Hepatocyte (in vitro differentiated cells): ENCODE data around the gene MPEG1. TPM values are rescaled to one million over a fixed set of nuclear protein-coding genes. Genes with fewer than 3 reads are reported as not detected.
A peak's percentile ranks its signal among the peaks of the same experiment; 100 is the strongest.

Experiments used
- DNase-seq: peaks from one replicate; pipeline ENCODE4 v3.0.0-alpha.2; 2016; ENCODE audit warnings: low spot score
- H2AFZ ChIP-seq: fragments of 200-600 bp; sonication (generic); 2 replicates; pipeline ENCODE4 v1.6.0; 2016; ENCODE audit warnings: antibody characterized with exemption, mild to moderate bottlenecking
- H3K27ac ChIP-seq: fragments of 200-600 bp; sonication (generic); 2 replicates; pipeline ENCODE4 v1.5.1; 2016; ENCODE audit warnings: mild to moderate bottlenecking
- H3K27me3 ChIP-seq: fragments of 200-600 bp; sonication (generic); 2 replicates; pipeline ENCODE4 v1.6.1; 2016
- H3K36me3 ChIP-seq: fragments of 200-600 bp; sonication (generic); replicated peaks from 2 replicates; pipeline ENCODE4 v1.5.1; 2016; ENCODE audit warnings: low read depth; ENCODE audit not compliant: insufficient read depth
- H3K4me1 ChIP-seq: fragments of 200-600 bp; sonication (generic); 2 replicates; pipeline ENCODE4 v1.5.1; 2016; ENCODE audit warnings: mild to moderate bottlenecking, moderate library complexity; ENCODE audit not compliant: insufficient read depth
- H3K4me2 ChIP-seq: fragments of 200-600 bp; sonication (generic); 2 replicates; pipeline ENCODE4 v1.6.0; 2016
- H3K4me3 ChIP-seq: fragments of 200-600 bp; sonication (generic); 2 replicates; pipeline ENCODE4 v1.5.1; 2016; ENCODE audit warnings: mild to moderate bottlenecking
- H3K79me2 ChIP-seq: fragments of 200-600 bp; sonication (generic); 2 replicates; pipeline ENCODE4 v1.6.0; 2017; ENCODE audit warnings: mild to moderate bottlenecking
- H3K9me2 ChIP-seq: fragments of 200-600 bp; sonication (generic); replicated peaks from 2 replicates; pipeline ENCODE4 v1.6.0; 2017; ENCODE audit warnings: mild to moderate bottlenecking; ENCODE audit not compliant: insufficient read depth
- H3K9me3 ChIP-seq: fragments of 200-600 bp; sonication (generic); 2 replicates; pipeline ENCODE4 v1.5.1; 2016; ENCODE audit warnings: low read depth, mild to moderate bottlenecking
- H4K20me1 ChIP-seq: fragments of 200-600 bp; sonication (generic); 2 replicates; pipeline ENCODE4 v1.6.0; 2016; ENCODE audit warnings: mild to moderate bottlenecking; ENCODE audit not compliant: insufficient read depth, poor library complexity, severe bottlenecking
- CTCF ChIP-seq: fragments of 200-600 bp; sonication (generic); IDR thresholded peaks from 2 replicates; pipeline ENCODE4 v1.5.1; 2016; ENCODE audit warnings: antibody characterized with exemption, mild to moderate bottlenecking; ENCODE audit not compliant: poor library complexity
- EZH2 ChIP-seq: fragments of 200-600 bp; sonication (generic); IDR thresholded peaks from 2 replicates; pipeline ENCODE4 v1.6.1; 2016; ENCODE audit warnings: antibody characterized with exemption, mild to moderate bottlenecking, borderline replicate concordance
- EZH2phosphoT487 ChIP-seq: fragments of 200-600 bp; sonication (generic); IDR thresholded peaks from one replicate; pipeline ENCODE4 v1.6.1; 2018; ENCODE audit warnings: antibody characterized with exemption, mild to moderate bottlenecking, low read depth, moderate library complexity; ENCODE audit not compliant: unreplicated experiment, severe bottlenecking
- WGBS: methylation state at CpG from one replicate; pipeline ENCODE4 v1.1.6; 2016; ENCODE audit warnings: low lambda C conversion rate; ENCODE audit errors: missing lambda C conversion rate; 5-methylcytosine and 5-hydroxymethylcytosine counted together
- polyA plus RNA-seq: library from polyadenylated mRNA; unstranded; fragments of >200 nt; fragmentation: Nextera tagmentation; extraction: Ambion mirVana; gene quantifications from 2 replicates; pipeline ENCODE4 v1.2.1, GENCODE V29; 2016
- total RNA-seq: library from RNA; depleted of rRNA; stranded (reverse); fragments of >200 nt; gene quantifications from 2 replicates; pipeline ENCODE4 v1.2.3, GENCODE V29; 2014

The MPEG1 gene
- total and polyA plus RNA-seq, 2 experiments from 2014 or later: 0.57 TPM; not detected in 1

DNA sequence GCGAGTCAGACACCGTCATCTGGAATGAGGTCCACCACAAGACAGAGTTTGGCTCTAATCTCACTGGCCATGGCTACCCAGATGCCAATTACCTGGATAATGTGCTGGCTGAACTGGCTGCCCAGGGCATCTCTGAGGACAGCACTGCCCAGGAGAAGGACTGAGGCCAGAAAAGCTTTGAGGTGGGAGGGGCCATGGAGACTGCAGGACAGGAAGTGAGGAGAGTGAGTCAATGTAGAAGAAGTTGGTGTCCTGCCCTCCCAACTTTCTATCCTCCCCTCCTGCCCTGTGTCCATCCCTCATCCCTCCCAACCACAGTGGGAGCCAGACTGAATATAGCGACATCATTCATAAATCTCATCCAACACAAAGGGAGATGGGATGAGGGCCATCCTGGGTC lies 8.0 kb downstream of the MPEG1 start:
- Histone ChIP-seq H3K4me2 (no peak overlapping the region), H2AFZ (no peak overlapping the region), H4K20me1 (no peaks in the 10 kb centered on the region), H3K27ac (no peak overlapping the region), H3K9me3 (no peaks in the 10 kb centered on the region), H3K9me2 (no peaks in the 10 kb centered on the region), H3K79me2 (no peaks in the 10 kb centered on the region), H3K4me3 (no peak overlapping the region), H3K27me3 (no peaks in the 10 kb centered on the region), H3K4me1 (no peaks in the 10 kb centered on the region), H3K36me3 (no peaks in the 10 kb centered on the region)
- 96% methylated on average over 3 of the region's 3 CpGs for WGBS
- DNase-seq: no peak
- no peak for TF ChIP-seq EZH2phosphoT487
- no peak for TF ChIP-seq EZH2
- TF ChIP-seq CTCF: no peak

GRCh38 chr11:59201353-59201752 lies 11.4 kb downstream of the MPEG1 start:
- H3K9me2 ChIP-seq: no peaks in the 10 kb centered on the region
- H3K79me2 ChIP-seq: no peaks in the 10 kb centered on the region
- no peak for DNase-seq
- no peak overlapping the region for H3K4me2 ChIP-seq
- no peak overlapping the region for H2AFZ ChIP-seq
- peaks cover 5% of the 10 kb centered on the region for H3K36me3 ChIP-seq
- H3K4me3 ChIP-seq: no peak overlapping the region
- WGBS: 98% methylated on average over 3 of the region's 3 CpGs
- no peak overlapping the region for H3K27ac ChIP-seq
- no peaks in the 10 kb centered on the region for H4K20me1 ChIP-seq
- H3K4me1 ChIP-seq: peaks cover 5% of the 10 kb centered on the region
- H3K27me3 ChIP-seq: no peaks in the 10 kb centered on the region
- H3K9me3 ChIP-seq: no peaks in the 10 kb centered on the region
- peak; percentile 11 for TF ChIP-seq CTCF
- no peak for TF ChIP-seq EZH2

- no peak for TF ChIP-seq EZH2phosphoT487
- TF ChIP-seq CTCF: no peak
- TF ChIP-seq EZH2: no peak
Observed at GRCh38 chr11:59200423-59200746, 12.3 kb downstream of the MPEG1 start.

More at GRCh38 chr11:59200423-59200746, 12.3 kb downstream of the MPEG1 start:
- Histone ChIP-seq H3K4me3 (no peak overlapping the region), H3K27ac (no peak overlapping the region), H3K4me1 (peaks cover 5% of the 10 kb centered on the region), H3K27me3 (no peaks in the 10 kb centered on the region), H3K79me2 (no peaks in the 10 kb centered on the region), H4K20me1 (no peaks in the 10 kb centered on the region), H3K4me2 (no peak overlapping the region), H2AFZ (no peak overlapping the region), H3K9me3 (no peaks in the 10 kb centered on the region), H3K36me3 (peaks cover 5% of the 10 kb centered on the region), H3K9me2 (no peaks in the 10 kb centered on the region)
- WGBS: 93% methylated on average over 4 of the region's 4 CpGs
- no peak for DNase-seq
